HG03571 (cell line): ENCODE data around the gene BMPER.

Experiments used
- ATAC-seq: cut with Tn5 transposase; IDR thresholded peaks from one replicate; pipeline ENCODE4 v1.9.1; 2021; ENCODE audit not compliant: unreplicated experiment

Gene BMPER

DNA sequence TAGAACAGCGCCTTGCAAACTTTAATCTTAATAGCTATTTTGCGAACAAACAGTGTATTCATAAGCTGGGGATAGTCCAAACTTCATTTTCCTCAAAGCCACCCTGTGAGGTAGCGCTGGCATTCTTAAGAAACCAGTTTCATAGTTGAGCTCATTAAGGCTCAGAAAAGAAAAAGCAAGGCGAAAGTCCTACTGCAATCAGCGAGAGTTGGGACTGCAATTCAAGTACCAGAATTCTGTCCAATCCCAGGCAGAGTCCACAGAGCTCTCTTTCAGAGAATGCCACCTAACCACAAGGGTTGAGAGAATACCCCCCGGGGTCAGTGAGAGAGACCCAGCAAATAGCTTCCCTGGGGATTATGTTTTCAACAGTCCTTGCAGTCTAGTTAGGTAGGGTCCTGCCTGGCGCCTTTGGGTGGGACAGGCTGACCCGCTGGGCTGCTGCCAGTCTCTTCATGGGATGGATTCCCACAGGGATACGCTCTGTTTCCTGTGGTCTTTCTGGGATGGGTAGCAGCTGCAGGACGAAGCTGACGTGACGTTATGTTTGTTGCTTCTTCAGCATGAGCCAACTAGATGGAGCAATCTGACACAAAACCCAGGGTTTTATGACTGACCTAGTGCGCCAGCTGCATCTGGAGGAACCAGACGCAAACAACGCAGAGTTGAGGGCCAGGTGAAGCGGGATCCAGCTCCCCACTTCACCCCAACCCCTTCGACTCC, 16.0 kb downstream of the BMPER start:
- no peak for ATAC-seq

DNA sequence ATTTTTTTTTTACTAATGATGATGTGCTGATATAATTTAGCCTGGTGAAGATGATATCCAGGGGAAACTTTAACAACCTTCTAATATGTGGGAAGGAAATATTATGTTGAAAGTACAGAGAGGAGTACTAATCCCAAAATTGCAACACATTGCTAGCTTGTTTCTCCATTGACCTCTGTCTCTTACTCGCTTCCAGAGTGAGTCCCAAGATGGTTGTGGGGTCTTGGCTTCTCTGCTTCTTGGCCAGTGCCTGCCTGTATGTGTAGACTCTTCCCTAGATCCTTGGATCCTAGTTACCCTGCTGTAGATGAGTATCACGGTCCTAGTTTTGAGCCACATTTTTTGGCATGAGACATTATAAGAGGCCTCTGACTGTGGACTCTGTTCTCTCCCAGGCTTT, 17.5 kb downstream of the BMPER start:
- ATAC-seq: no peak

GRCh38 chr7:33923440-33924229, 18.3 kb downstream of the BMPER start:
- ATAC-seq: no peak

DNA sequence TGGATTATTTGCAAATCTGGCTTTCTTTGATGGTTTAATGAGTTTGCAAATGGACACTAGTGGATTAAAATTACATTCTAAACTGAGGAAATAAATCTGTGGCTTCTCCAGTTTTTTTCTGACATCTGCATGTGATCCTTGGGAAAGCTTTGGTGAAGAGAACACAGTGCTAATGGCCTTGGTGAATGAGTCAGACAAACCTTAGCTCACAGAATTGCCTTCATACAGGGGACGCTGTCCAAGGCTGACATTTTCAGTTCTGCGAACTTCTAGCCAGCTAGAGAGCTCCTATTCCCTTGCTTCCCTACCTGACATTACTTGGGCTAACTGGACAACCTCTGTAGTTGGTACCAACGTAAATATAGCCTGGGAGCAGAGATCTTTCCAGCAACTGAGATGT, 21.2 kb downstream of the BMPER start:
- ATAC-seq: no peak

- no peak for ATAC-seq
These were observed 23.6 kb downstream of the BMPER start for GRCh38 chr7:33928986-33929385.

GRCh38 chr7:33932221-33932620, 26.9 kb downstream of the BMPER start:
- no peak for ATAC-seq

DNA sequence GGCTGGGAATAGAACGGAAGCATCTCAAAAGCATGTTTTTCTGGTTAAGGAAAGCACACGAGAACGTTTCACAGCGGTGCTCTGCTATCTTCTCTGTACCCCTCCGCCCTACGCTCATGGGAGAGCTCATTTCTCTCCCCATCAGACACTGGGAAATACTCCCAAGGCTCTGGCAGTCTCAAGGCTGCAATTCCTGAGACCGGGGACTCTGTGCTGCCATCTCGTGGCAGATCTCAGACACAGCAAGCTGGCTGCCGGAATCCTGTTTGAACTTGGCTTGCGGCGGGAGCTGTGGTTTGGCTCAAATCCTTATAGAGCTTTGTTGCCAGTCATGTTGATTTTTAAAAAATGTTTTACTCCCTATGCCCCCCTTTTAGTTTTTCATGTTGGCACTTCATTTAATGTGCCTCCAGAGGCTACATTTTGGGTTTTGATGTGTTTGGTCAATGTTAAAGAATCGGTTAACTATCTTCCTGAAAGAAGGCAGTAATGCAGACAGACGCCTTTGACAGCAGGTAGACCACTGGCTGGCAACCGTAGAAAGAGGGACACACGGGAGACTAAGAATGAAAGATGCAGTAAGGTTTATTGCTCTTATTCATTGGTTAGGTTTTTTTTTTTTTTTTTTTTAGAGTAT, 27.6 kb downstream of the BMPER start:
- peak; percentile 82 for ATAC-seq

DNA sequence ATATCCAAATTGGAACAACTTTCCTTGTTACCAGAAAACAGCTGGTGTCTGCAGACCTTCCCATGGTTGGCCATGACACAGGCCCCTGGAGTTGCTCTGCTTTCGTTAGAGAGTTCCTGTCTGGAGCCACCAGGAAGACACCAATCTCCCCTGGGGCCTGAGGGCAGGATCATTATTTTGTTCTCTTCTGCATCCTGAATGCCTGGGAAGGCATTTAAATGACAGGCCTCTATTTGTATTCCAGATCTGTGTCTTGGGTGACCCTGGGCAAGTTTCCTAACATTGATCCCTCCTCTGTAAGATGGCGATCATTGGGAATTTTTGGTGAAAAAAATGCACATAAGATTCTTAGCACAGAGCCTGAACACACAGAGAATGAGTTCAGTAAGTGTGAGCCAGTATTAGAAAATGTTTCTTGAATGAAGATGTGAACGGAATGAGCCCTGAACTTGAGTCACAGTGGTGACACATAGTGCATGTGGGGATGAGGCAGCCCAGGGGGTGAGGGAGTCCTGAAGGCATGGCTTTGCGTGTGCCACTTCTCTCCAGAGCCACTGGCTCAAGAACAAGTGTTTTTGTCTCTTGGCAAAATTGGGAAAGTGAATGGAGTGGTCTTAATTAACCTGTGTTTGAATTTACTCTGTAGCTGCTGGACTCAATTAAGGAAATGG, 28.4 kb downstream of the BMPER start:
- ATAC-seq: no peak

- no peak for ATAC-seq
These were observed 29.1 kb downstream of the BMPER start for GRCh38 chr7:33934391-33934790.

- no peak for ATAC-seq
These were observed 31.2 kb downstream of the BMPER start for GRCh38 chr7:33936503-33936902.

DNA sequence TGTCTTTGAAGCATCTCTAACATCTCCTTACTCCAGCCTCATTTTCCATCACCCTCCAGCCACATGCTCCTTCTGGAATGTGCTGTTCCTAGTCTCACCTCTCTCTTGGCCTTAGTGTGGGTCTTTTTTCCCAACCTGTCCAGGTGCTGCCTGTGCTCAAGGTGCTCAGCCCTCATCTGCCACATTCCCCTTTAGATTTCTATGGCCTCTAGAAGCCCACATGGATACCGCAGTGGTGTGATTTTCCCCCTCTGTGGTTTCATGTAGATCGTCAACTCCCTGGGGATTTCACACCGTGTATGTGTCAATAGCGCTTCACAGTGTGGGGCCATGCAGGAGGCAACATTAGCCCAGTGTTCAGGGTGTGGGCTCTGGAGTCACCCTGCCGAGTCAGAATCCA, 32.5 kb downstream of the BMPER start:
- ATAC-seq: no peak

- no peak for ATAC-seq
These were observed 33.8 kb downstream of the BMPER start for GRCh38 chr7:33939121-33939520.

- ATAC-seq: no peak
These were observed 35.2 kb downstream of the BMPER start for GRCh38 chr7:33940503-33940902.

- no peak for ATAC-seq
These were observed 36.1 kb downstream of the BMPER start for GRCh38 chr7:33941418-33941817.

DNA sequence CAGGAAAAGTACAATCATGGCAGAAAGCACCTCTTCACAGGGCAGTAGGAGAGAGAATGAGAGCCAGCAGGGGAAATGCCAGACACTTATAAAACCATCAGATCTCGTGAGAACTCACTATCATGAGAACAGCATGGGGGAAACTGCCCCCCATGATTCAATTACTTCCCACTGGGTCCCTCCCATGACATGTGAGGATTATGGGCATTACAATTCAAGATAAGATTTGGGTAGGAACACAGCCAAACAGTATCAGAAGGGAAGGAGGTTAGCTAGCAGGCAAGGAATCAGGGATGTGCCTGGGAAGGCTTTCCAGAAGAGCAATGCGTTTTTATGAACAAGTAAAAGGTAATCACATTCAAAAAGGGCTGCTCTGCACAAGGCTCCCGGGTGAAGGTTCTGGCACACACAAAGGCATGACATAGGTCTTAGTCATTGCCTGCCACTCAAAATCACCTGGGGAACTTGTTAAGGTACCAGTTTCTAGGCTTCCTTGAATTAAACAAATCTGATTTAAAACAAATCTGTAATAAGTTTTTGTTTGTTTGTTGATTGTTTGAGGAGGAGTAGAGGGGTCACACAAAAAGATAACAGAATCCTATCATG, 40.9 kb downstream of the BMPER start:
- no peak for ATAC-seq

DNA sequence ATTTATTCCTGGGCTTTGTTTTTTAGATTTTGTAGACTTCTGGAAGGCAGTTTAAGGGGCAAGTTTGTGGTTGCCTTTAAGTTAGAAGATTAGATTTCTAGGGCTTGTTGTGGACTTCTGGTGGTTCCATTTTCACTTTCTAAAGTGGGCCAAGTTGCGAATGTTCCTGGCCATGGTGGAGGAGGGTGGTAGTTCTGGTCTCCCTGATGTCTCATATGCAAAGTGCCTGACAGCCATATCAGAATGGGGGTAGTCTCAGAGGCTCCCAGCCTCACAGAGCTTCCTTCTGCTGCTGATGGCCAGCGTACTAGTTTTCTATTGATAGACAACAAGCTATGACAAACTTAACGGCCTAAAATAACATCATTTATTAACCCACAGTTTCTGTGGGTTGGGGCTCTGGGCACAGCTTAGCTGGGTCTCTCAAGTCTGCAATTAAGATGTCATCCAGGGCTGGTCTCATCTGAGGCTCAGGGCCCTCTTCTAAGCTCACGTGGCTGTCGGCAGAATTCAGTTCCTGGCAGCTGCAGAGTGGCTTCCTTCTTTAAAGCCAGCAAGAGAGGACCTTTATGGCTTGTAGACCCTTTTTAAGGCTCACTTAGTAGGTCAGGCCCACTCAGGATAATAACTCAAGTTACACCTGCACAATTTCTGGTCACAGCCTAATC, 44.8 kb downstream of the BMPER start:
- ATAC-seq: no peak

GRCh38 chr7:33952824-33953223, 47.5 kb downstream of the BMPER start:
- ATAC-seq: no peak

- ATAC-seq: no peak
These were observed 52.8 kb downstream of the BMPER start for GRCh38 chr7:33958104-33958503.

DNA sequence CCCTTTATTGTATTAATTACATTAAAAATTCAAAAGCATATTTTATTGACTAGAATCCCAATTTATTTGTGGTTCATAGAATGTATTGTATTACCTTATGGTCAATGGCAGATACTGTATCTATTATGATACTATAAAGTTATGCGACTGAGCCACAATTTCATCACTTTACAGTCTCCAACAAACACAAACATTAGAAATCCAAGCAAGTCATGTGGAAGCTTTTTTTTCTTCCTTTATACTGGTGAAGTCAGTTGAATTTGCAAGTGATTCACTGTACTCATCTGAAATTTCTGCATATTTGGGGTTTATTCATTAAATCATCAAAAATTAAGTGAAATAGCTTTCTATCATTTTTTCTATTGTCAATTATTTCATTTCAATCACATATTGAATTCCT, 54.3 kb downstream of the BMPER start:
- ATAC-seq: no peak

DNA sequence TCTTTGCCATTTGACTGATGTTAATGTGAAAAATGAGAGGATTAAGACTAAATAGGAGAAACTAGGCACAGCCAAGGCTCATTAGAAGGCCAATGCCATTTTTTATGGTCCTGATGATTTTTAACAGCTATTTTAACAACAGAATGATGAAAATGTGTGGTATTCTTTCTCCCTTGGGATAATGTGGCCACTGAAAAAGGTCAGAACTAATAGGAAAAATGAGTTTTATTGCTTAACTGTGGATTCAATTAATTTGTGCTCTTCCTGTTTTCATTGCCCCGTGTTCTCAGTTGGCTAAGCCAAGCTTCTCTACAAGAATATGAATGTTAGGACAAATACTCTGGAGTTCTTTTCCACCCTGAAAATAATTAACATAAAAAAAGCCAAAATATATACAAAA, 56.6 kb downstream of the BMPER start:
- no peak for ATAC-seq
